GM23338 (cell line): Measurements from ENCODE around the gene C11orf54. TPM values are rescaled to one million over a fixed set of nuclear protein-coding genes. Genes with fewer than 3 reads are reported as not detected.

ENCODE experiments used
- ATAC-seq: fragments of 200-7000 bp; cut with Tn5 transposase; 3 replicates; pipeline ENCODE4 v1.9.1; 2020
- DNase-seq: peaks from one replicate; pipeline ENCODE4 v3.0.0-alpha.2; 2015; ENCODE audit warnings: low spot score
- H2AFZ ChIP-seq: fragments of 200-600 bp; sonication (generic); 2 replicates; pipeline ENCODE4 v1.8.0; 2016; ENCODE audit warnings: antibody characterized with exemption, mild to moderate bottlenecking, moderate library complexity
- H3F3A ChIP-seq: fragments of 200-600 bp; sonication (generic); replicated peaks from 2 replicates; pipeline ENCODE4 v1.8.0; 2017; ENCODE audit warnings: antibody characterized with exemption, mixed run types, low read depth
- H3K27ac ChIP-seq: fragments of 200-600 bp; sonication (generic); 2 replicates; pipeline ENCODE4 v1.6.1; 2016; ENCODE audit warnings: low read depth
- H3K27me3 ChIP-seq: fragments of 200-600 bp; sonication (generic); 2 replicates; pipeline ENCODE4 v1.8.0; 2016; ENCODE audit warnings: mild to moderate bottlenecking, mixed run types, moderate library complexity; ENCODE audit not compliant: insufficient read depth
- H3K36me3 ChIP-seq: fragments of 200-600 bp; sonication (generic); 2 replicates; pipeline ENCODE4 v1.8.0; 2016; ENCODE audit warnings: mild to moderate bottlenecking; ENCODE audit not compliant: insufficient read depth
- H3K4me1 ChIP-seq: fragments of 200-600 bp; sonication (generic); 2 replicates; pipeline ENCODE4 v1.8.0; 2016; ENCODE audit warnings: mild to moderate bottlenecking, moderate library complexity; ENCODE audit not compliant: insufficient read depth
- H3K4me2 ChIP-seq: fragments of 200-600 bp; sonication (generic); 2 replicates; pipeline ENCODE4 v1.7.1; 2017; ENCODE audit warnings: mixed run types
- H3K4me3 ChIP-seq: fragments of 200-600 bp; sonication (generic); 2 replicates; pipeline ENCODE4 v1.6.1; 2016; ENCODE audit warnings: mixed run types
- H3K79me2 ChIP-seq: fragments of 200-600 bp; sonication (generic); replicated peaks from 2 replicates; pipeline ENCODE4 v1.8.0; 2017; ENCODE audit warnings: mild to moderate bottlenecking; ENCODE audit not compliant: insufficient read depth
- H3K9me2 ChIP-seq: fragments of 200-600 bp; sonication (generic); 2 replicates; pipeline ENCODE4 v1.8.0; 2017; ENCODE audit not compliant: insufficient read depth
- H4K20me1 ChIP-seq: fragments of 200-600 bp; sonication (generic); replicated peaks from 2 replicates; pipeline ENCODE4 v1.8.0; 2017; ENCODE audit warnings: mild to moderate bottlenecking; ENCODE audit not compliant: insufficient read depth
- H3K27ac Mint-ChIP-seq: 2 replicates; pipeline ENCODE4 v1.8.0; 2020; ENCODE audit warnings: inconsistent platforms, mild to moderate bottlenecking, moderate library complexity, mixed read lengths
- H3K27me3 Mint-ChIP-seq: 3 replicates; pipeline ENCODE4 v1.8.0; 2022; ENCODE audit warnings: low read depth, mild to moderate bottlenecking, moderate library complexity, mixed read lengths, inconsistent platforms; ENCODE audit not compliant: insufficient read depth, poor library complexity
- H3K36me3 Mint-ChIP-seq: 3 replicates; pipeline ENCODE4 v1.8.0; 2021; ENCODE audit warnings: low read depth, mild to moderate bottlenecking, inconsistent platforms, moderate library complexity, mixed read lengths
- H3K4me1 Mint-ChIP-seq: 3 replicates; pipeline ENCODE4 v1.8.0; 2020; ENCODE audit warnings: mild to moderate bottlenecking, inconsistent platforms, mixed read lengths
- H3K4me3 Mint-ChIP-seq: 3 replicates; pipeline ENCODE4 v1.8.0; 2021; ENCODE audit warnings: moderate library complexity, mild to moderate bottlenecking, inconsistent platforms, mixed read lengths
- H3K9me3 Mint-ChIP-seq: 3 replicates; pipeline ENCODE4 v1.8.0; 2020; ENCODE audit warnings: moderate library complexity, mild to moderate bottlenecking, inconsistent platforms, mixed read lengths
- CTCF ChIP-seq, 2 experiments: fragments of 200-600 bp in 1 of 2; sonication (generic) in 1 of 2; conservative IDR thresholded peaks; 2 replicates each; pipeline versions ENCODE4 v1.5.1 to v1.6.1; 2016 to 2017; ENCODE audit warnings: antibody characterized with exemption in 2 of 2, low read depth in 2 of 2, mild to moderate bottlenecking in 2 of 2, moderate library complexity in 1 of 2
- EZH2 ChIP-seq: fragments of 200-600 bp; sonication (generic); IDR thresholded peaks from one replicate; pipeline ENCODE4 v1.8.0; 2017; ENCODE audit warnings: antibody characterized with exemption, mild to moderate bottlenecking, low read depth; ENCODE audit not compliant: unreplicated experiment
- EZH2phosphoT487 ChIP-seq: fragments of 200-600 bp; sonication (generic); IDR thresholded peaks from one replicate; pipeline ENCODE4 v1.8.1; 2018; ENCODE audit warnings: antibody characterized with exemption; ENCODE audit not compliant: unreplicated experiment
- JUNB ChIP-seq: IDR thresholded peaks from one replicate; pipeline ENCODE4 v1.6.1; 2016; ENCODE audit warnings: antibody characterized with exemption; ENCODE audit not compliant: unreplicated experiment
- NANOG ChIP-seq: IDR thresholded peaks from 2 replicates; pipeline ENCODE4 v1.6.1; 2016; ENCODE audit warnings: antibody characterized with exemption, borderline replicate concordance
- POLR2AphosphoS5 ChIP-seq: IDR thresholded peaks from 2 replicates; pipeline ENCODE4 v1.6.1; 2016; ENCODE audit warnings: antibody characterized with exemption, low read depth
- STAT1 ChIP-seq: IDR thresholded peaks from one replicate; pipeline ENCODE4 v1.6.1; 2016; ENCODE audit warnings: antibody characterized with exemption; ENCODE audit not compliant: unreplicated experiment
- ZNF114 ChIP-seq: fragments of 250-450 bp; sonication (Bioruptor Pico); IDR thresholded peaks from 2 replicates; pipeline ENCODE4 v1.5.0; 2020; ENCODE audit warnings: mild to moderate bottlenecking, moderate library complexity
- ZNF331 ChIP-seq: fragments of 250-450 bp; sonication (Bioruptor Pico); IDR thresholded peaks from 2 replicates; pipeline ENCODE4 v1.5.0; 2020; ENCODE audit warnings: low read depth, mild to moderate bottlenecking, moderate library complexity
- ZNF462 ChIP-seq: fragments of 250-450 bp; sonication (Bioruptor Pico); IDR thresholded peaks from 2 replicates; pipeline ENCODE4 v1.5.0; 2020; ENCODE audit warnings: mild to moderate bottlenecking, moderate library complexity
- polyA plus RNA-seq: library from polyadenylated mRNA; unstranded; fragments of >200 nt; fragmentation: Nextera tagmentation; extraction: Ambion mirVana; gene quantifications from 2 replicates; pipeline ENCODE4 v1.2.1, GENCODE V29; 2016
- total RNA-seq: library from RNA; depleted of rRNA; stranded (reverse); fragments of >200 nt; shearing (Covaris generic); gene quantifications from 2 replicates; pipeline ENCODE4 v1.2.3, GENCODE V29; 2014
- TF ChIP-seq, protein P1 (sequence below): IDR thresholded peaks from 2 replicates; pipeline ENCODE4 v1.6.1; 2016; ENCODE audit warnings: antibody characterized with exemption

The C11orf54 gene
- total and polyA plus RNA-seq, 2 experiments from 2014 or later, result 35.8 to 38.8 TPM

DNA sequence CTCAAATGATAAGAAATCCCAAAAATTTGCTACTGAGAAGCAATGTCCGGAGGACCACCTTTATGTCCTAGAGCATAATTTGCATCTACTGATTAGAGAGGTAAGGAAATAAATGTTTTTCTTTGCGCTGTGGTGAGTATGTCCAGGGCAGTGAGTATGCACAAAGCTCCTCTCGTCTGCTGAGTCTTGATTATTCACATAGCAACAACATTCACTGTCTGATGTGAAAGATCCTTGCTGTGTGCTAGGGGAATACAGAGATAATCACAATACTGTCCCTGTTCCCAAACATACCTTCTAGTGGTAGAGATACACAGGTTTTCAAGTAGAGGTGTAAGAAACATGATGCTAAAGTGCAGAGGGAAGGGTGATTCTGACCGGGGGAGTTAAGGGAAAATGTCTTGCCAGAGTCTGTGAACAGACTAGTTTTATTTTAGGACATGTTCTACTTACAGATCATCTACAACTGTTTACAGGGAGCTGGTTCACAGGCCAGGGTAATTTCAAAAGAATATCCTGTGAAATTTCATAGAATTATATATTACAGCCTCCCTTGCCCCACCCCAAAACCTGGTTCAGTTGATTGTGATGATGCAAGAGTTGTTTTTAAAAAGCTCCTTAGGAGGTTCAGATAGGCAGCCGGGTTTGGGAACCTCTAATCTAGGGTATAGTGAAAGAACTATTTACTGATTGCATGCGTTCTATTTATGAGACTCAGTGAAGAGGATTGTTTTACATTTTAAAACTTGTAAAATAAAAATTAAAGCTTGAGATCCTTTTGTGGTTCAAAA lies 55.2 kb downstream of the C11orf54 start:
- no peak for ATAC-seq
- Histone ChIP-seq H3K79me2 (peaks cover 5% of the 10 kb centered on the region), H4K20me1 (peaks cover 10% of the 10 kb centered on the region; the same call in 1 of the 2 replicates), H3K4me1 (no peaks in the 10 kb centered on the region), H3K4me2 (no peak overlapping the region), H3K36me3 (peaks cover 73% of the 10 kb centered on the region), H3K9me2 (no peaks in the 10 kb centered on the region), H2AFZ (no peak overlapping the region), H3F3A (no peaks in the 10 kb centered on the region; the same call in 1 of the 2 replicates), H3K27me3 (no peaks in the 10 kb centered on the region), H3K4me3 (no peak overlapping the region), H3K27ac (no peak overlapping the region)
- DNase-seq, result no peak
- H3K4me3 Mint-ChIP-seq, result no peak overlapping the region
- H3K9me3 Mint-ChIP-seq, result no peaks in the 10 kb centered on the region
- peaks cover 85% of the 10 kb centered on the region for H3K36me3 Mint-ChIP-seq
- H3K27ac Mint-ChIP-seq, result no peak overlapping the region
- TF ChIP-seq, protein P1, sequence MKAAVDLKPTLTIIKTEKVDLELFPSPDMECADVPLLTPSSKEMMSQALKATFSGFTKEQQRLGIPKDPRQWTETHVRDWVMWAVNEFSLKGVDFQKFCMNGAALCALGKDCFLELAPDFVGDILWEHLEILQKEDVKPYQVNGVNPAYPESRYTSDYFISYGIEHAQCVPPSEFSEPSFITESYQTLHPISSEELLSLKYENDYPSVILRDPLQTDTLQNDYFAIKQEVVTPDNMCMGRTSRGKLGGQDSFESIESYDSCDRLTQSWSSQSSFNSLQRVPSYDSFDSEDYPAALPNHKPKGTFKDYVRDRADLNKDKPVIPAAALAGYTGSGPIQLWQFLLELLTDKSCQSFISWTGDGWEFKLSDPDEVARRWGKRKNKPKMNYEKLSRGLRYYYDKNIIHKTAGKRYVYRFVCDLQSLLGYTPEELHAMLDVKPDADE, result no peak
- TF ChIP-seq POLR2AphosphoS5 (no peak), EZH2 (no peak), JUNB (no peak), ZNF462 (CRISPR knock-in tag) (no peak), EZH2phosphoT487 (no peak), CTCF (conservative IDR thresholded peaks at IDR 0.05; ENCODE audit: low read depth in 2 of 2) (no peak), ZNF114 (no peak), STAT1 (no peak), NANOG (no peak), ZNF331 (CRISPR knock-in tag) (no peak)
- no peaks in the 10 kb centered on the region for H3K4me1 Mint-ChIP-seq
- H3K27me3 Mint-ChIP-seq, result peaks cover 1% of the 10 kb centered on the region
